Posterior cingulate gyrus (tissue), 11 donors: ENCODE results near the gene KRT36.
A peak's percentile ranks its signal among the peaks of the same experiment; 100 is the strongest.

Source experiments
- DNase-seq, 10 donors: peaks; one replicate each; pipeline versions ENCODE4 v3.0.0 to v3.0.0-alpha.2; 2020 to 2021; ENCODE audit warnings: mixed read lengths in 3 of 10
- intact Hi-C: fragments of 100-400 bp; cut with DNase I; formaldehyde crosslinking; loops from one replicate; pipeline ENCODE4 v1.15.1; 2023

Gene KRT36

GRCh38 chr17:41489531-41489930 is at the start of gene KRT36:
Gene KRT36 (minus strand): TSS chr17:41489910. CDS start chr17:41489864, 46 bp downstream.
- intact Hi-C loops = no loop called here
- peak in 1 of 10 donors; percentile 61 for DNase-seq

- DNase-seq = peak in 2 of 10 donors; percentile 64 to 67
- intact Hi-C loops = no loop called here
These were observed 49.4 kb upstream of the KRT36 start for GRCh38 chr17:41539071-41539492.

GRCh38 chr17:41538565-41538991 is 48.9 kb upstream of the KRT36 start:
- intact Hi-C loops = no loop called here
- DNase-seq = peak in 2 of 10 donors; percentile 8 to 13

DNA sequence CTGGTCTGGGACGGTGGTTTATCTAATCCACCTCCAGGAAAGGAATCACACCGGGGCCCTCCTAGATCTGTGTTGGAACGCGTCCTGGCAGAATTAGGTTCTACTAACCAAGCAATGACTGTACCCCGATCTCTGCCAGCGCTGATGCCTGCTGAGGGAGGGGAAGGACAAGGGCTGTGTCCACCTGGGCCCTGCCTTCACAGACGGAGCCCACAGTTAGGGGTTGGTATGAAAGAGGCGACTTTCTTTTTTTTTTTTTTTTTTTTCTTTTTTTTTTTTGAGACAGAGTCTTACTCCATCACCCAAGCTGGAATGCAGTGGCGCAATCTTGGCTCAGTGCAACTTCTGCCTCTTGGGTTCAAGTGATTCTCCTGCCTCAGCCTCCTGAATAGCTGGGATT is 48.3 kb upstream of the KRT36 start:
- intact Hi-C loops = no loop called here
- DNase-seq = peak in 2 of 10 donors; percentile 52 to 61

DNA sequence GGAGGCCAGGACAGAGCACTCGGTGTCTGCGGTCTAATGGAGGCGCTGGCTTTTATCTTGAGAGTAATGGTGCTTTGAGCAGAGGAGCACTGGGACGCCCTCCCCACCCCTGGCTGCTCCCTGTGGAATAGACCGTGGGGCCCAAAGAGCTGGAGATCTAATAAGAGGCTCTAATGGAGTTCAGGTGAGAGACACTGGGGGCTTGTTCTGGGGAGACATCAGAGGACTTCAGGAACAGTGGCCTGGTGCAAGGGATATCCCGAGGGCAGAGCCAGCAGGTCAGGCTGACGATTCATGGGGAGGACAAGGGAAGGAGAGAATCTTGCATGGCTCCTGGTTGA is 47.9 kb upstream of the KRT36 start:
- intact Hi-C loops = no loop called here
- DNase-seq = peak in 2 of 10 donors; percentile 29 to 55

- DNase-seq = peak in 2 of 10 donors; percentile 59 to 68
- intact Hi-C loops = no loop called here
These were observed 47.3 kb upstream of the KRT36 start for GRCh38 chr17:41536741-41537613.

DNA sequence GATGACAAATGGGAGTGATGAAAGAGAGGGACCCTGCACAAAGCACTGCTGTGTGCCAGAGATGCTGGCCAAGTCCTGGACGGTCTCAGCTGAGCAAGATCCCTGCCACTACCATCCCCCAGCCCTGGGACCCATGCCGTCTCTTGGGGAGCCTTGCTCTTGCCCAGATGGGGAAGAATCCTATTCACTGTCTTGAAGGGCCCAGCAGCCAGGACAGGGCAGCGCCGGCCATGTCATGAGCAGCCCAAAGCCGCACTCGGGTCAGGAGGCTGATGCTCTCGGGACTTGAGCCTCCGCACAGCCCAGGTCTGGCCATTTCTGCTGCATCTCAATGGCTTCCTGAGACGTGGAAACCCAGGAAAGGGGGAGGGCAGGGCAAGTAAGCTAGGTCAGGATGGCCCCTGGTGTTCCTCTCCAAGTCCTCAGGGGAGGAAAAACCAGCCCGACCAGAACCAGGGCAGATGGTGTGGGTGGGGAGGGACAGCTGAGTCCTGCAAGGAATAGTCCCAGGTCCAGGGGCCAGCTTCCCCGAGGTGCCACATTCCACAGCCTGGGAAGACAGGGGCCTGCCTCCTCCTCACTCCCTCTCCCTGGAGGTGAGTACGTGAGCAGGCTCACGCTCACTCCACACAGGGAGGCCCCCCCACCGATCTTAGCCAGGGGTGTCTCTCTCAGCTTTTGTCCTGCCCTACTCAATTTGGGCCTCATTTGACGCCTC is 46.2 kb upstream of the KRT36 start:
- intact Hi-C loops = no loop called here
- DNase-seq = peak in 2 of 10 donors; percentile 59 to 76

GRCh38 chr17:41534899-41535546 is 45.3 kb upstream of the KRT36 start:
- intact Hi-C loops = no loop called here
- DNase-seq = peak in 2 of 10 donors; percentile 27 to 55

DNA sequence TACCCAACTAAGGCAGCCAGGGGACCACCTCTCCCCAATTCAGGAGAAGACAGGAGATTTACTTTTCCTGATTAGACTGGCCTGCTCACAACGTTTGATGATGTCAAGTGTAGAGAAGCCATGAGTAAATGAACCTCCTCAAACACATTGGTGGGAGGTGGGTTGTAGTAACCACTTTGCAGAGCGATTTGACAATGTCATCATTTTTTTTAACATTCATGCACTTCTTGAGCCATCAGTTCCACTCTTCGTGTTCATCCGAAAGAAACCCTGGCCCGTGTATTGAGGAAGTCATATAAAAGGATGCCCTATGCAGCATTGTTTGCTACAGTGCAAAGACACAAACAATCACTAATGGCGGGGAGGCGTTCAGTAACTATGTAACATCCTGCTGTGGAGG is 43.9 kb upstream of the KRT36 start:
- peak in 1 of 10 donors; percentile 19 for DNase-seq
- intact Hi-C loops = no loop called here

DNA sequence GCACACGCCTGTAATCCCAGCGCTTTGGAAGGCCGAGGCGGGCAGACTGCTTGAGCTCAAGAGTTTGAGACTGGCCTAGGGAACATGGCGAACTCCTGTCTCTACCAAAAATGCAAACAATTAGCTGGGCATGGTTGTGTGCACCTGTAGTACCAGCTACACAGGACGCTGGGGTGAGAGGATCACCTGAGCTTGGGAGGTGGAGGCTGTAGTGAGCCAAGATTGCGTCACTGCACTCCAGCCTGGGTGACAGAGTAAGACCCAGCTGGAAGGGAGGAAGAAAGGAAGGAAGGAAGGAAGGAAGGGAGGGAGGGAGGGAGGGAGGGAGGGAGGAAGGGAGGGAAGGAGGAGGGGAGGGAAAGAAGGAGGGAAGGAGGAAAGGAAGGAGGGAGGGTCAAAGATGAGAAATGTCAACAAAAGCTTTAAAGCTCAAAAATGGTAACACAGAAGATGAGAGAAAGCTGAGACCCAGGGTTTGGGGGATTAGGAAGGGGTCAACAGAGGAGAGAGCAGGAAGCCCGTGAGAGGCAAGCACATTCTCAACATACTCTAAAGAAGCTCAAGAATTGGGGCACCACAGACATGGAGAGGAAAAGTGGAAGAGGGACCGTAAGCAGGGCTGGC is 43.3 kb upstream of the KRT36 start:
- DNase-seq = peak in 1 of 10 donors; percentile 29
- intact Hi-C loops = no loop called here

DNA sequence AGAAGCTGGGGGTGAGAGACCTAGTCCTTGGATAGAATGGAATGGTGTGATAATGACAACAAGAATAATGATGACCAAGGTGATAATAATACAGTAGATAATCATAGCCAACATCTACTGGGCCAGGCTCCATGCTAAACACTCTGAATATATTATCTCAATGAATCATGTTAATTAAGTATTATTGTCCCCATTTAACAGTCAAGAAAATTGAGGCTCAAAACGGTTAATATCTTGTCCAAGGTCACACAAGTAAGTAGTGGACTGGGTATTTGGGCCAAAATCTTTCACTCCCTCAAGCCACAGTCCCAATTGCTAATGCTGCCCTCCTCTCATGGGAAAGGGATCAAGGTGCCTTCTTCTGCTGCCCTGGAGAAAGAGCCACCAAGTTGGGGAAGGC is 42.3 kb upstream of the KRT36 start:
- intact Hi-C loops = no loop called here
- DNase-seq = no peak

GRCh38 chr17:41530062-41531048 is 40.6 kb upstream of the KRT36 start:
- DNase-seq = peak in 1 of 10 donors; percentile 31

GRCh38 chr17:41529491-41529915 is 39.8 kb upstream of the KRT36 start:
- intact Hi-C loops = no loop called here
- DNase-seq = peak in 1 of 10 donors; percentile 11

More at GRCh38 chr17:41530062-41531048, 40.6 kb upstream of the KRT36 start:
- intact Hi-C loops = no loop called here

GRCh38 chr17:41528959-41529353 is 39.2 kb upstream of the KRT36 start:
- DNase-seq = peak in 1 of 10 donors; percentile 54
- intact Hi-C loops = no loop called here

- intact Hi-C loops = no loop called here
- peak in 1 of 10 donors; percentile 68 for DNase-seq
These were observed 37.6 kb upstream of the KRT36 start for GRCh38 chr17:41527063-41528023.

DNA sequence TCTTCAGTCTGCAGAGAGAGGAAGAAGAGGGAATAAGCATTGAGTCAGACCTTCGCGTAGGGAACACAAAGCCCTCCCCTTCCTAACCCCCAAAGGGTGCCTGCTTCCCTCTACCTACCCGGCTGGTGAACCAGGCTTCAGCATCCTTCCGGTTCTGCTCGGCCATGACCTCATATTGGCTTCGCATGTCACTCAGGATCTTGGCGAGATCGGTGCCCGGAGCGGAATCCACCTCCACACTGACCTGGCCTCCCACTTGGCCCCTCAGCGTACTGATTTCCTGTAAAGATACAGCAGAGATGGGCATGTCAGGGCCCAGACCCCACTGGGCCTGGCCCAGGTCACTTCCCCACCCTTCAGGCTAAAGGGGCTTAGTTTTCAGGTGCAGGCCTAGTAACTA is 34.6 kb upstream of the KRT36 start:
- DNase-seq = peak in 1 of 10 donors; percentile 79
- intact Hi-C loops = no loop called here

DNA sequence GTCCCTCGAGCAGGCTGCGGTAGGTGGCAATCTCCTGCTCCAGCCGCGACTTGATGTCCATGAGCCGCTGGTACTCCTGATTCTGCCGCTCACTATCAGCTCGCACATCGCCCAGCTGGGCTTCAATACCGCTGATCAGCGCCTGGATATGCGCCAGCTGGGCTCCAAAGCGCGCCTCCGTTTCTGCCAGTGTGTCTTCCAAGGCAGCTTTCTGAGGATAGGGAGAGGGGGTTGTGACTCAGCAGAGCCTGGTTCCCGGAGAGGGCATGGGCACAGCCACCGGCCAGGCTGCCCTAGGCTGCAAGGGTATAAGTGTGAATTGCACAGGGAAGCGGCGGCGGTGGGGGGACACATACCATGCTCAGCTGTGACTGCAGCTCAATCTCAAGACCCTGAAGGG is 34.1 kb upstream of the KRT36 start:
- intact Hi-C loops = no loop called here
- peak in 1 of 10 donors; percentile 87 for DNase-seq

GRCh38 chr17:41523225-41523593 is 33.5 kb upstream of the KRT36 start:
- DNase-seq = no peak
- intact Hi-C loops = no loop called here
